ENCODE measurements around the gene EPRS1.
"Not testable (repeated sequence)": the region's sequence is repeated elsewhere in the genome, so short reads cannot be mapped to it uniquely, and the experiment has no call there.

Gene EPRS1

DNA sequence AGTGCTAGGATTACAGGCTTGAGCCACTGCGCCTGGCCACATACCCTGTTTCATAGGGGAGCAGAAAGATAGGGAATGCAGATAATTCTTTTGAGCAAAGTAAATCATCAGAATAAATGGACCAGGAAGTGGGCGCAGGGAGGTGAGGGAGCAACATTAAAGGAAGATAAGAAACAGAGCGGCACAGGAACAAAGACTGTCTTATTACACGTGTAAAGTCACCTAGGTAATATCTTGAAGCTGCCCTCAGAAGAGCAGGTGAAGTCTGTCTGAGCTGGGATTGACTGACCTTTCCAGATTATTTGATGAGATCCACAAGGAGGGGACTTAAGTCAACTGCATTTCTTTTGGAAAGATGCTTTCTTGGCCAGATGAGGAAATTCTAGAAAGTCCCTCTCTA lies 7.7 kb downstream of the EPRS1 start:
- no peak overlapping the region for H3K4me3 ChIP-seq (ENCODE audit: low read depth, low read length)
- no peak for DNase-seq (ENCODE audit: low read depth)
- TF ChIP-seq CTCF (IDR thresholded peaks at IDR 0.05; ENCODE audit: low read depth, low read length, missing control alignments), result no peak
- in situ Hi-C loops (cut with HindIII; ENCODE audit: low sequenced_read_pairs), result no loop called here

GRCh38 chr1:220037810-220038209 lies 8.5 kb downstream of the EPRS1 start:
- in situ Hi-C loops (cut with HindIII; ENCODE audit: low sequenced_read_pairs); H3K4me3 ChIP-seq (ENCODE audit: low read depth, low read length); DNase-seq (ENCODE audit: low read depth): not testable (repeated sequence)

GRCh38 chr1:220032911-220033310 lies 13.4 kb downstream of the EPRS1 start:
- H3K4me3 ChIP-seq (ENCODE audit: low read depth, low read length), result no peak overlapping the region
- TF ChIP-seq CTCF (IDR thresholded peaks at IDR 0.05; ENCODE audit: low read depth, low read length, missing control alignments), result no peak
- in situ Hi-C loops (cut with HindIII; ENCODE audit: low sequenced_read_pairs), result no loop called here
- no peak for DNase-seq (ENCODE audit: low read depth)

DNA sequence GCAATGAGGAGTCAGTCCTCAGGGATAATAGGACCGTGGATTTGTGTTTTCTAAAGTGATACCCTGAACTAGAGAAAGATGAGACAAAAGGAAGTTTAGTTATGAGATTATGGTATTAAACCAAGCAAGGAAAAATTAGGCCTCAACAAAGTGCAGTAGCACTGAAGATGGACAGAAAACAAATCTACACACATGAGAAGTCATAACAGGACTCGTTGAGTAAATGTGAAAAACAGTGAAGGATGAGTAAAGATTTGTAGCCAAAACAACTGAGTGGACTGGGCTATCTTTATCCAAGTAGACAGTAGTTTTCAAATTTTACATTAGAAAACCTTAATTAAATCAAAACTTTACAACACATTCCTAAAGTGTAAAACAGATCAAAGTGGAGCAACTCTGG lies 15.0 kb downstream of the EPRS1 start:
- no peak for TF ChIP-seq CTCF (IDR thresholded peaks at IDR 0.05; ENCODE audit: low read depth, low read length, missing control alignments)
- DNase-seq (ENCODE audit: low read depth), result no peak
- in situ Hi-C loops (cut with HindIII; ENCODE audit: low sequenced_read_pairs), result no loop called here
- no peak overlapping the region for H3K4me3 ChIP-seq (ENCODE audit: low read depth, low read length)

DNA sequence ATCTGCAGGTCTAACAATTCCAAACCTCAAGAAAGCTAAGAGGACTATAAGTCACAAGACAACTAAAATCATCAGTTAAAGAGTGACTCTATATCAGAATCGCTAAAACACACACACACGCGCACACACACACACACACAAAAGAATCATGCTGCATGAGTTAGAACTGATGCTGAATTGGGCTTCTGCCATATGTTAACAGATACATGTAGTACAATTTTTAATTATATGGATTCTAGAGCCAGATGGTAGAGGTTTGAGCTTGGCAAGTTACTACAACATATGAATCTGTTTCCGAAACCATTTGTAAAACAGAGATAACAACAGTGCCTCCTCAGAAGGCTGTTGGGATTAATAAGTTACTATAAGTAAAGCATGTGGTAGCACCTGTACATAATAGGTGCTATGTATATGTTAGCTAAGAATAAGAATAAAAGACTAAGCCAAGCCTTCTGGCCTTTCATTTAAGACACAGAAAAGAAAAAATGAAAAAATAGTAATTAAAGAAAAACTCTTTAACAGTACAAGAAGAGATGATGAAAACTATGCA lies 17.9 kb downstream of the EPRS1 start:
- no peak for TF ChIP-seq CTCF (IDR thresholded peaks at IDR 0.05; ENCODE audit: low read depth, low read length, missing control alignments)
- H3K4me3 ChIP-seq (ENCODE audit: low read depth, low read length), result no peak overlapping the region
- in situ Hi-C loops (cut with HindIII; ENCODE audit: low sequenced_read_pairs), result no loop called here
- DNase-seq (ENCODE audit: low read depth), result no peak

DNA sequence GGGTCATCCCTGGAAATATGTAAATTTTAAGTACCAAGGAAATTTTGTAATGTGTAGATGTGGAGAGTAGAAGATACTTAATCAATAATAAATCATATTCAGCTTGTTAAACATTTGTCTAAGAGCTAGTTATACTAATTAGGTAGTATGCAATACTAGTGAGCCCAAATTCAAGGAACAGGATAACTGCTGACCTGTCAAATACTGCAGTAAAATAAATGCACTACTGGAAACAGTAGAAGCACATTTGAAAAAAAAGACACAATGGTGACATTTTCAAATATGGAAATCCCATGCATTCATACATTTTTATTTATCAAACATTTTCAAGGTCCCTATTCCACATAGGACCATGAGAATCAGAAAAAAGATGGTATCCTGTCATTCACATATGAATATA lies 27.2 kb downstream of the EPRS1 start:
- TF ChIP-seq CTCF (IDR thresholded peaks at IDR 0.05; ENCODE audit: low read depth, low read length, missing control alignments), result no peak
- no peak overlapping the region for H3K4me3 ChIP-seq (ENCODE audit: low read depth, low read length)
- in situ Hi-C loops (cut with HindIII; ENCODE audit: low sequenced_read_pairs), result no loop called here
- no peak for DNase-seq (ENCODE audit: low read depth)

GRCh38 chr1:220013497-220013896 lies 32.8 kb downstream of the EPRS1 start:
- TF ChIP-seq CTCF (IDR thresholded peaks at IDR 0.05; ENCODE audit: low read depth, low read length, missing control alignments), result no peak
- in situ Hi-C loops (cut with HindIII; ENCODE audit: low sequenced_read_pairs), result no loop called here

More at GRCh38 chr1:220013497-220013896, 32.8 kb downstream of the EPRS1 start:
- no peak for DNase-seq (ENCODE audit: low read depth)
- no peak overlapping the region for H3K4me3 ChIP-seq (ENCODE audit: low read depth, low read length)
